DMS 273 (cell line): Measurements from ENCODE around the gene EML4.
"Not testable (repeated sequence)": the region's sequence is repeated elsewhere in the genome, so short reads cannot be mapped to it uniquely, and the experiment has no call there.

Experiments
- DNase-seq: peaks from one replicate; lab custom pipeline; 2025; ENCODE audit not compliant: unreplicated experiment; lab: John Stamatoyannopoulos, UW

EML4 gene

DNA sequence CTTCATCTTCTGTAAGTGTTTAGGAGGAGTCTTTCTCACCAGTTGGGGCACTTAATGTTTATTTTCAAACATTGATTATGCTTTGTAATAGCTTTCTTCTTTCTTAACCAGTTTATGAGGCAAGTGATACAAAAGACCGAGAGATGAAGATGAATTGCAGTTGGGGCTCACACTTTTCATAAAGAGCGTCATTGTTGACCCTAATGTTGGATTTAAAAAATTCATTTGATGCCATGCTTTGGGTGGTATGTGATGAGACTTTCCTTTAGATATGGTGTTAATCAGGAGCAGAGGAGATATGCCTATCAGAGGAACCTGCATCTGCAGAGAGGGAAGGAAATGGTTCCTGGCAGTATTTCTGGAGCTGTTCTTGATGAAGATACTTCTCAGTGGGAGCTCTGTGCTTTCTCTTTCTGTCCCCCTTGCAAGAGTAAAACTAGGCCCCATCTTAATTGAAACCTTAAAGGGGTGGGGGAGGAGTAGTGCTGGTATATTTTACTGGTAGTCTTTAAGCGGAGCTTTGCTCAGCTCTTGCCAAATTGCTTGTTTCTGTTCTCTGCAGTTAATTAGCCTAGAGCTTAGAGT lies 2.3 kb downstream of the EML4 start:
- DNase-seq: peak; percentile 36

DNA sequence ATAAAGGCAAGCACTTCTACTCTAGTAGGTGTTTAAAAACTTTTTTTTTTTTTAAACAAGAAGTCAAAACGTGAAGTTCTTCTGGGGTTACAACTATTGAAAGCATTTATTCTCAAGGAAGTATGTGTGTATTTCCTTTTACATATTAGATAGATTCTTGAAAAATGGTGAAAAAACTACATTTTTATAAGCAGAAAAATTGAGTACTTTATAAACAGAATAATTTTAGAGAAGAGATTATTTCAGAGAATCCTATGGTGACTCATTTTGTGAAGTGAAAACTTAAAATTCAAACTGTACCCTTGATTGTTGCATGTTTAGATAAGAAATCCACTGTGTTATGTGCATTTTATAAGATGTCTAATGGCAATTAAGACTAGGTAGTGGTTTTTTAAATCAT lies 2.9 kb downstream of the EML4 start:
- no peak for DNase-seq

DNA sequence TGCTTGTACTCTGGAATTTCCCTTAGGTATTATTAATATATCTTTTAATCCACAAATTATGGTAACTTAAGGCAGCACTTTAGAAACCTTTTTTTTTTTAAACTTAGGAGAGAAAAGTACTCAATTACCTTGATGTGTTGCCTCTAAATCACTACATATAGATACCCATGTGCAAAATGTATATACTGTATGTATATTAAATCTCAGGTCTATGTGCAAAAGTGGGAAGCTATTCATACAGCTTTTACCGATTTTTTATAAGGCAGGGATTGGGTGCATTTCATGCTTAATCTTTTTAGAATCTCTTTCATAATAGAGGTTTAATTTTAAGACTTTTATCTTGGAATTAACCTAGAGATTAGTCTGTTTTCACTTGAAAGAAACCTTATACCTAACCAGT lies 3.4 kb downstream of the EML4 start:
- no peak for DNase-seq

DNA sequence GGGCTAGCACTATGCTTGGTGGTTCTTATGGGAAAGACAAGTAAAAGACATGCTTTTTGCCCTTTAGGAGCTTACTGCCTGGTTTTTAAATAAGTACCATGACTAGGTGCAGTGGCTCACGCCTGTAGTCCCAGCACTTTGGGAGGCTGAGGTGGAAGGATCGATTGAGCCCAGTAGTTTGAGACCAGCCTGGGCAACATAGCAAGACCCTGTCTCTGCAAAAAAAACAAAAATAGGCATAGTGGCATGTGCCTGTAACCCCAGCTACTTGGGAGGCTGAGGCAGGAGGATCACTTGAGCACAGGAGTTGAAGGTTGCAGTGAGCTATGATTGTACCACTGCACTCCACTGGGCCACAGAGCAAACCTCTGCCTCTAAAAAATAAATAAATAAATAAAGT lies 4.3 kb downstream of the EML4 start:
- DNase-seq: not testable (repeated sequence)

DNA sequence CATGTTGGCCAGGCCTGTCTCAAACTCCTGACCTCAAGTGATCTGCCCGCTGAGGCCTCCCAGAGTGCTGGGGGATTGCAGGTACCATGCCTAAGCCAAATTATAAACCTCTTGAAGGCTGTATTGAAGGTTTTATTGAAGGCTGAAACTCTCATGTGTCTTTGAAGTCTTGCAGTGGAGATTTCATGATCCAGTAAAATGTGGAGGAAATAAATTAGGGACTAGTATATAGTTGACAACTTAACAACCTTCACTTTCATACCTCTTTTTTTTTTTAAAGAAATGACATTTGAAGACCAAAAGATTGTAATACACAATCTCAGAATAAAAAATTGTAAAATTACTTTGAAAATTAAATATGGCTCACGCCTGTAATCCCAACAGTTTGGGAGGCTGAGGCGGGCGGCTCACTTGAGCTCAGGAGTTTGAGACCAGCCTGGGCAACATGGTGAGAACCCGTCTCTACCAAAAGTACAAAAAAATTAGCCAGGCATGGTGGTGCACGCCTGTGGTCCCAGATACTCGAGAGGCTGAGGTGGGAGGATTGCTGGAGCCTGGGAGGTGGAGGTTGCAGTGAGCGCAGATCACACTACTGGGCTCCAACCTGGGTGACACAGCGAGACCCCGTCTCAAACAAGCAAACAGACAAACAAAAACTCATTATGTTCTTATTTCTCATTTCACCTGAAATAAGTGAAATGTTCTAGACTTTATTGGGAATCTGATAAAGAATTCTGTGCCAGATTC lies 8.0 kb downstream of the EML4 start:
- DNase-seq: no peak

DNA sequence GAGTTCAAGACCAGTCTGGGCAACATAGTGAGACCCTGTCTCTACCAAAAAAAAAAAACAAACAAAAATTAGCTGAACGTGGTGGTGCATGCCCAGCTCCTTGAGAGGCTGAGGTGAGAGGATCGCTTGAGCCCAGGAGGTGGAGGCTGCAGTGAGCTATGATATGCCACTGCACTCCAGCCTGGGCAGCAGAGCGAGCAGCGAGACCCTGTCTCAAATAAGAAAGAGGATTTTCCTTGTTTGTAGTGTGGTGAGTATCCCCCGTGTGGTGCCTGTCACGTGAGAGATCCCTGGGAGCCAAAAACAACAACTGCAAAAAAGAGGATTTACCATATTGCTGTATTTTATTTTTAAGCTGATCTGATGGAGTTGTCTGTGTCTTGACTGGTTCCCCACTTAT lies 9.2 kb downstream of the EML4 start:
- no peak for DNase-seq

DNA sequence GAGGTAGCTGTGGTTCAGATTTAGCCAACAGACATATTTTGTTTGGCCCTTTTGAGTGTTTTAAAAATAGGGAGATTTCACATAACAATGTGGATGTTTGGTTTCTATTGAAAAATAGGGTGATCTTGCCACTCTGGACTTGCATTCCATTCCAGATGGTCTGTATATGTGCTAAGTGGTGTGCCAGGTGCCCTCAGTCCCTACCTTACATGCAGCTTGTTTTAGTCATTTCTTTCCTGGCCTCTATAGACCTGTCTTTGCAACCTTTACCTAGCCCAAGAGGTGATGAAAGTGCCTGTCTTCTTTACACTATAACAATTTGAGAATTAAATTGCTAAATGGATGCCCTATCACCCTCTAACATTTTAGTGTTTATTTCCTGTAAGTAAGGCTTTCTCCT lies 11.1 kb downstream of the EML4 start:
- no peak for DNase-seq

DNA sequence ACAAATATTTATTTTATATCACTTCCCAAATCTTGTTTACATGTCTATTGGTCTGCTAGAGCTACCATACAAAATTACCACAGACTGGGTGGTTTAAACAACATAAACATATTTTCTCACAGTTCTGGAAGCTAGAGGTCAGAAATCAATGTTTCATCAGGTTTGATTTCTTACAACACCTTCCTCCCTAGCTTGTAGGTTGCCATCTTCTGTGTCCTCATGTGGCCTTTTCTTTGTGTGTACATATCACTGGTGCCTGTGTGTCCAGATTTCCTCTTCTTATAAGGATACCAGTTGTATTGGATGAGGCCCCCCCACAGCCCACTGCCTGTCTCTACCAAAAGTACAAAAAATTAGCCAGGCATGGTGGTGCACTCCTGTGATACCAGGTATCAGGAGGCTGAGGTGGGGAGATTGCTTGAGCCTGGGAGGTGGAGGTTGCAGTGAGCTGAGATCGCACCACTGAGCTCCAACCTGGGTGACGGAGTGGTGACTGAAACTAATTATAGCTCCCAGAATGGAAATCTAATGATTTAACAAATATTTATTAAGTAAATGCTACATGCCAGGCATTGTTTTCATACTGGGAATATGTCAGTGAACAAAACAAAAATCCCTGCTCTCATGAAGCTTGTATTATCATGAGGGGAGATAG lies 13.6 kb downstream of the EML4 start:
- no peak for DNase-seq

DNA sequence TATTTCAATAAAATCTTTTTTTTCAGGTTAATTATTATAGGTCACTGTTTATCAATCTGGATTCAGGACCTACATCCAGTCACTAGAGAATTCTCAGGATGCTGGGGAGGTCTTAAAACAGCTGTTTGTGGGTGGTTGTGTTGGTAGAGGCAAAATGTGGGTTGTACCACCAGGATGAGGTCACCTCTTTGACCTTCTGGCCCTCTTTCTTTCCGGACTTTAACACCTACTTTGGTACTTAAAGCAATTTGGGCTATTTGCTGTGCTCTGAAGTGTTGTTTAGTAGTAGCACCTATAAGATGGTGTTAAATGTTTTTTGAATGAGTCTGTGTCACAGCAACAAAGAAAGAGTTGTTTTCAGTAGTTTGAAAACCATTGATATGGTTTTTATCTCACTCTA lies 14.6 kb downstream of the EML4 start:
- DNase-seq: peak; percentile 38

DNA sequence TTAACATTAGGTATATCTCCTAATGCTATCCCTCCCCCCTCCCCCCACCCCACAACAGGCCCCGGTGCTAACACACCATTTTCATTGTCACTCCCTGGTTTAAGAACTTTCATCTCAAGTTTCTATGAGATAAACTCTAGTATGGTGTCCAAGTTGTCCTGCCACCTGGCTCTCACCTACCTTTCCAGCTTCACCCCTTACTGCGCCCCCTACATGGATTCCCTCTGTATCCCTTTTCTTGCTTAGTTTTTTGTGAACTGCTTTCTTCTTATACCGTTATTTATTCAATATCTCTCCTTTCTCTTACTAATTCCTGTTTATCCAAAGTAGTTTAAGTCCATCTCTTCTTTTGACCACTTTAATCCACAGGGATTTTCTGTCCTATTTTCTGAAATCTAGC lies 15.2 kb downstream of the EML4 start:
- DNase-seq: no peak

DNA sequence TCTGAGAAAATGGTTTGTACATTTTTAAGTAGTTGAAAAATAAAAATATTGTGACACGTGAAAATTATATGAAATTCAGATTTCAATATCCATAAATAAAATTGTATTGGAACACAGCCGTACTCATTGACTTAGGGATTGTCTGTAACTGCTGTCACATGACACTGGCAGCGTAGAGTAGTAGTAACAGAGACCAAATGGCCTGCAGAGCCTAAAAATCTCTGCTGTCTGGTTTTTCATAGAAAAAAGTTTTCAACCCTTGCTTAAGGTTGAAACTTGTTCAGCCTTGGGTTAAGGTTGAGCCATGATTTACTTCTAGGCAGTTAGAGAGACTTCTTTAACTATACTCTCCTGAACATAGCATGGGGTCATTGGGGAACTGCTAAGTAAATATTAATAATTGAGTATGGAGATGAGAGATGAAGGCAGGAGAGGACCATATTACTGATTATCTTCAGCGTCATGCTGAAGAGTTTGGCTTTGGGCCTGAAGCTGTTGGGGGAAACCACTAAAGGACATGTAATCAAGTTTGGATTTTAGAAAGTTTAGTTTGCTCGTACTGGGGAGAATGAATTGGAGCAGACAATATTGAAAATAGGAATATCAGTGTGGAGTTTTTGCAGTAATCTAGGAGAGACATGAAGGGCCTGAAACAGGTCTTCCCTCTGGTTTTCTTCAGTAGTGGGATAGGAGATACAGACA lies 16.2 kb downstream of the EML4 start:
- DNase-seq: no peak

DNA sequence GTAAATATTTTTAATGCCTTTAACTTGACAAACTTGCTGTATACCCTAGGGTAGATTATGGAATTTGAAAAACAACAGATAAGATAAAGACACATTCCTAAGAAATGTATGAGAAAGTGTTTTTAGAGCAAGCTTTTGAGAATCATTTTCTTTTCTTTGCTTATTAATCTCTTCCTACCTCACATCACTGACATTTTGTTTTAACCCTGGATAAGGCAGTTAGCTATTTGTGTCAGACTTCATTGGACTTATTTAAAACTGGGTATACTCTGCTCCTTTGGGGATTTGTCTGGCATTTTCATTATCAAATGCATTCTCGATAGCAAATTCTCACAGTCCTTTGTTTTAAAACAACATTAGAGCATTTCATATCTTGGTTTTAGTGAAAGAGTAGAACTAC lies 17.2 kb downstream of the EML4 start:
- DNase-seq: no peak

DNA sequence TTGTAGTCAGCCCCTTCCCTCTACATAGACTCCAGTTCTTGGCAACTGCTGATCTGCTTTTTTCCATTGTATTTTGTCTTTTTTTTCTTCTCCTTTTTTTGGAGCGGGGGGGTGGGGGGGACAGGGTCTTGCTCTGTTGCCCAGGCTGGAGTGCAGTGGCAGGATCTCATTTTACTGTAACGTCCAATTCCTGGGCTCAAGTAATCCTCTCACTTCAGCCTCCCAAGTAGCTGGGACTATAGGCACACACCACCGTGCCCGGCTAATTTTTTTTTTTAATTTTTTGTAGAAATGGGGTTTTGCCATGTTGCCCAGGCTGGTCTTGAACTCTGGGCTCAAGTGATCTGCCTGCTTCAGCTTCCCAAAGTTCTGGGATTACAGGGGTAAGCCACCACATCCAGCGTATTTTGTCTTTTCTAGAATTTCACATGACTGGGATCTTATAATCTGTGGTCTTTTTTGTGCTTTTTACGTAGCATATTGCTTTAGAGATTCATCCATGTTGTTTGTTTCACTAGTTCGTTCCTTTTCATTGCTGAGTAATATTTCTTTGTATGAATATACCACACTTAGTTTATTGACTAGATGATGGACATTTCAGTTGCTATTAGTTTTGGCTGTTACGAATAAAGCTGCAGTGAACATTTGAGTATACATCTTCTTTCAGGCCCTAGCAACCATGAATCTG lies 17.9 kb downstream of the EML4 start:
- no peak for DNase-seq

DNA sequence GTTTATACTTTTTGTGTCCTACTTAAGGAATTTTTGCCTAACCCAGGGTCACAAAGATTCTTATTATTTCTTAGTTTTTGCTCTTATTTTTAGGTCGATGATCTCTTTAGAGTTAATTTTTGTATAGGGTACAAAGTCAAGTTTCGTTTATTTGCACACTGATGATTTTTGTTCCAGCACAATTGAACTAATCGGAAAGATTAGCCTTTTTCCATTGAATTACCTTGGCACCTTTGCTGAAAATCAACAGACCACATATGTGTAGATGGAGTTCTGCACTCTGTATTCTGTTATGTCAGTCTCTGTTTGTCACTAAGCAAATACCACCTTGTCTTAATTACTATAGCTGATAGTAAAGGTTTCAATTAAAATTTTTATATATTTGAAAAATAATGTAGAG lies 18.7 kb downstream of the EML4 start:
- DNase-seq: no peak

DNA sequence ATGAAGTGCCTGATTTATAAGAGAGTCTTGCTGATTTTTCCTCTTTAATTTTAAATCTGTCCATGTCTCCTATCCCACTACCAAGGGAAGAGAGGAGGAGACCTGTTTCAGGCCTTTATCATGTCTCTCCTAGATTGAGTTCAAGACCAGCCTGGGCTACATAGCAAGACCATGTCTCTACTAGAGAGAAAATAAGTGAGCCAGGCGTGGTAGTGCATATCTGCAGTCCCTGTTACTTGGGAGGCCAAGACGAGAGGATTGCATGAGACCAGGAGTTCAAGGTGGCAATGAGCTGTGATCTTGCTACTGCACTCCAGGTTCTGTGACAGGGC lies 20.0 kb downstream of the EML4 start:
- DNase-seq: no peak

DNA sequence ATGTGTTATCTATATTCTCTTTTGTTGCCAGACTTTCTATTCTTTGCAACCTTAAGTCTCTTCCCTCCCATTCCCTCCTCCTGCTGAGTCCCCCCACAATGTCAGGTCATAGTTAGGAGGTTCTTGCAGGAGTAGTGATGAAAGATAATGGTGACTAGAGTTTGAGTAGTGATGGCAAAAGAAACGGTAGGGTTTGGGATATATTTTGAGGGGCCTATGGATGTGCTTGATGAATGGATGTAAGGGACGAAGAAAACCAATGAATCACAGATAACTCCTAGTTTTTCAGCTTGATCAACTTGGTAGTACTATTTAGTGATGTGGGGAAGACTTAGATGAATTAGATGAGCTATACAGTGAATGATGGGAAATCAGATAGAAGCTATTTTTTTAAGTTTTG lies 21.0 kb downstream of the EML4 start:
- DNase-seq: no peak

DNA sequence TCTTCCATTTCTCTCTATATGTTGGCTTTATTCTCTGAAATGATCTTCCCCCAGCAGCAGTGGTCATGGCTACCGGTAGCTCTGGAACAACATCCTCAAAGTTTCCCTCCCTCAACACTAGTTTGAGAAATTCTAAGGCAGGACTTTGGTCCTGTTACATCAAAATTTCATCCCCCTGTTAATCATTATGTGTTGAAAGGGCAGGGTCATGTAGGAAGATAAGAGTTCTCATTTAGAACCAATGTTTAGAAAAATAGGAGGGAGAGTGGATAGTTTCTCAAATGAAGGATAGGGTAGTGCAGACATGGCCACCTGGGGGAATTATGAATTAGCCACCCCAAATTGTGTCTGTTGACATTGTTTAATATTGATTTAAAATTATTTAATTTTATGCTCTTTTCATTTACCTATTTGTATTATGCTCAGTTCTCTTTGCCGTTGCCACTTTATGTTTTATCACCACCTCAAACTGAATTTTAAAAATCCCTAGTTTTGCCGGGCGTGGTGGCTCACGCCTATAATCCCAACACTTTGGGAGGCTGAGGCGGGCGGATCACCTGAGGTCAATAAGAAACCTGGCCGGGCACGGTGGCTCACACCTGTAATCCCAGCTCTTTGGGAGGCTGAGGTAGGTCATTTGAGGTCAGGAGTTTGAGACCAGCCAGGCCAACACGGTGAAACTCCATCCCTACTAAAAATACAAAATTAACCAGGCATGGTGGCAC lies 22.3 kb downstream of the EML4 start:
- DNase-seq: no peak

DNA sequence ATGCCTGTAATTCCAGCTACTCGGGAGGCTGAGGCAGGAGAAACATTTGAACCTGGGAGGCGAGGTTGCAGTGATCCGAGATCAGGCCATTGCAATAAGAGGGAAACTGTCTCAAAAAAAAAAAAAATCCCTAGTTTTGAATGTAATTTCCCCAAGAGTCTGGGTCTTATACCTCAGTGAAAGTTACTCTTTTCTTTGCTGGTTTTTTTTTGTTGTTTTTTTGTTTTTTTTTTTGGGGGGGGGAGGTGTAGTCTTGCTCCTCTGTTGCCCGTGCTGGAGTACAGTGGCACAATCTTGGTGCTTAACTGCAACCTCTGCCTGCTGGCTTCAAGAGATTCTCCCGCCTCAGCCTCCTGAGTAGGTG lies 22.8 kb downstream of the EML4 start:
- DNase-seq: no peak

DNA sequence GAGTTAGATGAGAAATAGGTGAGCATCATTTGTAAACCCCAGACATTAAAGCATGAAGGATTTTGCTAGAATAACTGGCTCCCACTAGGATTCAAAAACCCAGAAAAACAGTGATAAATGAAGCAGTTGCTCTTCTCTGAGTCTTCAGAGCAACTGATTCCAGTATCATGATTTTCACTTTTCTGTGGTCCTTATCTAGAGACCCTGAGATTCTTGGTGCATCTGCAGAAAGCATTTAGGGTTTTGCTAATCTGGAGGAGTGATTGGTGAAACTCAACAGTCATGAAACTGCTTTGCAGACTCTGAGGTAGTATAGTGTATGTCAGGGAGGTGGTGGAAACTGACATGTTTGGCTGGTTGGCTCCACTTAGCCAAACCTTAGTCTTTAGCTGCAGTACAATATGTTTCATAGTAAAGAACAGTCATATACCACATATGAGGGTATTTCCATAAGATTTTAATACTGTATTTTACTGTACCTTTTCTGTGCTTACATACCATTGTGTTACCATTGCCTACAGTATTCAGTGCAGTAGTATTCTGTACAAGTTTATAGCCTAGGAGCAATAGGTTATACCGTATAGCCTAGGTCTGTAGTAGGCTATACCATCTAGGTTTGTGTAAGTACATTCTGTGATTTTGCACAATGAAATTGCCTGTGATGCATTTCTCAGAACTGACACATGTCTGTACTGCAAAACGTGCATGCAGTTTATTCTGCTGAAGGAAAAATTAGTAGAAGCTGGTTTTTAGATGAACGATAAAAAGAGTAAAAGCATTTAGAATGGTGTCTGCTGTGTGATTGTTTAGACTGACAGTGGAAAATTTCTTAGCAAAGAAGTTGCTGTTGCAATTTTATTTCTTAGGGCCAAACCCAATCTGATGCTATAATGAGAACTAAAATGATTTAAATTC lies 23.8 kb downstream of the EML4 start:
- DNase-seq: no peak

DNA sequence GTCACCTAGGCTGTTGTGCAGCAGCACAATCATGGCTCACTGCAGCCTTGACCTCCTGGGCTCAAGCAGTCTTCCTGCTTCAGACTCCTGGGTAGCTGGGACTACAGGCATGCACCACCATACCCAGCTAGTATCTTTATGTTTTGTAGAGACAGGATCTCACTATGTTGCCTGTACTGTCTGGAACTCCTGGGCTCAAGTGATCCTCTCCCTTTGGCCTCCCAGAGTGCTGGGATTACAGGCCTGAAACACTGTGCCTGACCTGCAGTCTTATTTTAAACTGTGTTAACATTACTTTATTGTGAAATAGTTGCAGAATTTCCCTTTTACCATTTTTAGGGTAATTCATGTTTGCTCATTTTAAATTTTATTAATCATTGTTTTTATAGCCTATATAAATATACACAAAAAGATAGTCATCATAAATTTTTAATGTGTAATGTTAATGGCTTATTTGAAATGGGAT lies 24.6 kb downstream of the EML4 start:
- DNase-seq: no peak
